OCI-LY3 (cell line): ENCODE results near the gene NLGN1.

Experiments
- EZH2phosphoT487 ChIP-seq: fragments of 200-600 bp; shearing (Covaris generic); IDR thresholded peaks from 2 replicates; pipeline ENCODE4 v1.6.1; 2018; ENCODE audit warnings: antibody characterized with exemption, mixed run types, low read depth
- TF ChIP-seq, protein P1 (sequence below): fragments of 200-600, 300-600 bp; sonication (generic); IDR thresholded peaks from 2 replicates; pipeline ENCODE4 v1.5.1; 2014; ENCODE audit warnings: antibody characterized with exemption, low read length, low read depth

DNA sequence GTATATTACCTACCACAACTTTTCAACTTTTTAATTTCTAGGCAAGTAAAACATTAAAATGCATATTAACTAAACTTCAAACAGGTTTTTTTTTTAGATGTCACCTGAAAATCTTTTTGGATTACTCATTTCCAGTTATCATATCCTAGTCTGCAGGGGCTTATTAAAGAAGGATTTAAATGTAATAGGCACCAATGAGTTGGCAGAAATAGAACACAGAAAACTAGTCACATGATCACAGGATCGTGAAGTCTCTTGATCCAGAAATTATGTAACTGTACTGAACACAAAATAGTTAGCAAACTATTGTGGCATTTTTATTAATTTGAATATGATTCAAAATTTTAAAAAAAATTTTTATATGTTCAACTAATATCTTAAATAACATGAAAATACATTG is 807.2 kb downstream of the NLGN1 start:
- TF ChIP-seq, protein P1, sequence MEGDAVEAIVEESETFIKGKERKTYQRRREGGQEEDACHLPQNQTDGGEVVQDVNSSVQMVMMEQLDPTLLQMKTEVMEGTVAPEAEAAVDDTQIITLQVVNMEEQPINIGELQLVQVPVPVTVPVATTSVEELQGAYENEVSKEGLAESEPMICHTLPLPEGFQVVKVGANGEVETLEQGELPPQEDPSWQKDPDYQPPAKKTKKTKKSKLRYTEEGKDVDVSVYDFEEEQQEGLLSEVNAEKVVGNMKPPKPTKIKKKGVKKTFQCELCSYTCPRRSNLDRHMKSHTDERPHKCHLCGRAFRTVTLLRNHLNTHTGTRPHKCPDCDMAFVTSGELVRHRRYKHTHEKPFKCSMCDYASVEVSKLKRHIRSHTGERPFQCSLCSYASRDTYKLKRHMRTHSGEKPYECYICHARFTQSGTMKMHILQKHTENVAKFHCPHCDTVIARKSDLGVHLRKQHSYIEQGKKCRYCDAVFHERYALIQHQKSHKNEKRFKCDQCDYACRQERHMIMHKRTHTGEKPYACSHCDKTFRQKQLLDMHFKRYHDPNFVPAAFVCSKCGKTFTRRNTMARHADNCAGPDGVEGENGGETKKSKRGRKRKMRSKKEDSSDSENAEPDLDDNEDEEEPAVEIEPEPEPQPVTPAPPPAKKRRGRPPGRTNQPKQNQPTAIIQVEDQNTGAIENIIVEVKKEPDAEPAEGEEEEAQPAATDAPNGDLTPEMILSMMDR = no peak
- TF ChIP-seq EZH2phosphoT487 = no peak
